CD4-positive, alpha-beta T cell treated with Interleukin-12 subunit alpha and Interleukin-12 subunit beta, for 1 hour (primary cell): ENCODE results near the gene PIP5K1B.
"Not testable (repeated sequence)": the region's sequence is repeated elsewhere in the genome, so short reads cannot be mapped to it uniquely, and the experiment has no call there.

Experiments used
- DNase-seq: peaks from one replicate; pipeline ENCODE4 v3.0.0-alpha.2; 2020

Gene PIP5K1B, protein sequence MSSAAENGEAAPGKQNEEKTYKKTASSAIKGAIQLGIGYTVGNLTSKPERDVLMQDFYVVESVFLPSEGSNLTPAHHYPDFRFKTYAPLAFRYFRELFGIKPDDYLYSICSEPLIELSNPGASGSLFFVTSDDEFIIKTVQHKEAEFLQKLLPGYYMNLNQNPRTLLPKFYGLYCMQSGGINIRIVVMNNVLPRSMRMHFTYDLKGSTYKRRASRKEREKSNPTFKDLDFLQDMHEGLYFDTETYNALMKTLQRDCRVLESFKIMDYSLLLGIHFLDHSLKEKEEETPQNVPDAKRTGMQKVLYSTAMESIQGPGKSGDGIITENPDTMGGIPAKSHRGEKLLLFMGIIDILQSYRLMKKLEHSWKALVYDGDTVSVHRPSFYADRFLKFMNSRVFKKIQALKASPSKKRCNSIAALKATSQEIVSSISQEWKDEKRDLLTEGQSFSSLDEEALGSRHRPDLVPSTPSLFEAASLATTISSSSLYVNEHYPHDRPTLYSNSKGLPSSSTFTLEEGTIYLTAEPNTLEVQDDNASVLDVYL

DNA sequence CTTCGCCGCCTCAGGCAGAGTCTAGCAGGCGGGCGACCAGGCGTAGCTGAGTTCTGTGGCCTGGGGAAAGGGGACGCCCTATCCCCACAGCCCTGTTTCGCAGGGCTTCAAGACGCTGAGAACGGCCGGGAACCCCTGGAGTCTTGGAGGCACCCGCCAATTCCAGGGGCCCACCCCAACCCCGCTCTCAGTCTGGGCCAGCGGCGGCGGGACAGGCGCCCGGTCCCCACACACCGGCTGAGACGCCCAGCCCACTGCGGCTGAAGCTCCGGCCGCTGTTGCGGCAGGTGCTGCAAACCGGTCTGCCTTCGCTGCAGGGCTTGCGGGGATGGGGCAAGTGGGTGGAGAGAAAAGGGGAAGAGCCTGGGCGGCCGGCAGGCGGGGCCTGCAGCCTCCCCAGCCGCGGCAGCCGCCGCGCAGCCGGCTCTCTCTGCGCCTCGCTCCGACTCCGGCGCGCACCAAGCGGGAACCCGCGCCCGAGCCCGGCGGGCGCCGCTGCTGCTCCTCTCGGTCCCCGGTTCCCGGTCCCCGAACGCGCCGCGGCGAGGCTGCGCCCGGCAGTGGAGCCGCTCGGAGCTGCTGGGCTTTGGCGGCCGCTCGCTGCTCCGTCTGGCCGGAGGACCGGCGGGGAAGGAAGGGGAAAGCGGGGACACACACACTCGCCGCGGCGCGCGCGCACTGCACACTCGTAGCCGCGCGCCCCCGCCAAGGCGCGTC lies at the start of gene PIP5K1B:
Gene PIP5K1B, plus strand, starts transcription at position 427 of the 717 bp plus-strand sequence. CDS start 117,375 bp downstream, outside the sequence.
- peak; percentile 16 for DNase-seq

DNA sequence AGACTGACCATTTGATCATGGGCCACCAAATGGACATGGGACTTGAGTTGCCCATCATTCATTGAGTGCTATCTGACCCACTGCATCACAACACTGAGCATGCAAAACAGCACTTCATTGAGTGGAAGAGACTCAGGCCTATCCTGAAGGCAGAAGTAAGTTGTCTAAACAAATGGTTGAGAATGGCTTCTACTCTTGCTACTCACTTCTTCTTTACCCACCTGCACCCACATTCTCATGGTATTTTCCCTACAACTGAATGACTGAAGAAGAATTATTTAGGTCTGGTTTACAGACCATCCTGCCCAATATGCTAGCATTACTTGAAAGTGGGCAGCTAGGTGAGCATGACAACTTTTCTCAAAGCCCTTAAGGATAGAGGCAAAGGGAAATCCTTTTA lies 41.0 kb upstream of the PIP5K1B start:
- no peak for DNase-seq

DNA sequence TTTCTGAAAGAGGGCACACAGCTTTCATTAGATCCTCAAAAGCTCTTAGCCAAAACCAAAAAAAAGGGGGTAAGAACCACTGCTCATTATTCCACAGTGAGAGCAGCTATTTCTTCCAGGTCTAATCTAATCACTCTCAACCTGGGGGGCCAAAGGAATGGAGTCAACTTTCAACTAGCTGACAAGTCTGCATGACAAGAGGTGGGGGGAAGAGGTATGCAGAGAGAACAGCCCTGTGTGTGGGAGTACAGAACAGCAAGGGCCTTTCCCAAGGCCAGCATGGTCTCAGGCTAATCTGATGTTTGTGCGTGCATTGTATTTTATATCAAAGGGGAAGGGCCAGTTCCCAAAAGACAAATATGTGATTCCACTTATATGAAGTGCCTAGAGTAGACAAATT lies 36.9 kb upstream of the PIP5K1B start:
- no peak for DNase-seq

DNA sequence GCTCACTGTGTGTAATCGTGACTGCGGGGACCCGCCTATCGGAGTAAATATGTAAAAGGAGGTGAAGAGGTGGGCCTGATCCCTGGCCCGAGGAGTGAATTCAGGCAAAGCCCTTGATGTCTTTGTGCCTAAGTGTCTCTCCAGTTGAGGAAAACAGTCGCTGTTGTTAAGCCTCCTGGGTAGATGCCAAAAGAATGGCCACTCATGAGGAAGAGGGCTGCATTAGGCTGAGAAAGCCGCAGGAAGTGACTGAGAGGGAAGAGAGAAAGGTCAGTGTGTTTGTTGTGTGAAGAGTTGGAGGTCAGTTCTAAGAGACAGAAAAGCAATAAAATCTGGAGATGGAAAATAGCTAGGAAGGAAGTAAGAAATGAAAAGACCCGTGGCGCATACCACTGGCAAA lies 35.8 kb upstream of the PIP5K1B start:
- no peak for DNase-seq

DNA sequence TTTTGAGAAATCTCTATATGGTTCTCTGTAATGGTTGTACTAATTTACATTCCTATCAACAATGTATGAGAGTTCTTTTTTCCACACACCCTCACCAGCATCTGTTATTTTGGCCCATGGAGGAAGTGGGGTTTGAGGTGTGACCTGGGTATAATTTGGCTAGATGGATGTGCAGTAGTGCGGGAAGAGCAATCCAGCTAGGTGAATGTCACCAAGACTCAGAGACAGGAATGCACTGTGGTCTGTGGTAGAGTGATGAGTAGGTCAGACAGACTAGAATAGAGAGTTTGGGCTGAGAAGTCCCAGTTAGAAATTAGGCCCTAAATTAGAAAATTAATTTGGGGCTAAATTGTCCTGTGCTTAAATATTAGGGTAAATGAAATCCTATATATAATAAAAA lies 32.8 kb upstream of the PIP5K1B start:
- DNase-seq = no peak

DNA sequence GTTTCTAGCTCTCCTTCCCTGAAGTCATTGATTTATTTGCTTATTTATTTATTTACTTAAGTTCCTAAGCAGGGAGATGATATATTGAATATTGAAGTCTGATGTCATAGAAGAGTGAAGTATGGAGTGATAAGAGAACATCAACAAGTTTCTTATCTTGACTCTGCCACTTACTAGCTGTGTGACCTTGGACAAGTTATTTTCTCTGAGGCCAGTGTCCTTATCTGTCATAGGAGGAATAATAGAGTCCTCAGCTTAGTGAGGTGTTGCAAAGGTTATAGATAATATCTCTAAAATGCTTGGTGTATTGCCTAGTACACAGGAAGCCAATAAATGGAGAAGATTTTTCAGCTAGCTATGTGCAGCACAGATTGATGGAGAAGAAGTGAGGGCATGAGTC lies 32.4 kb upstream of the PIP5K1B start:
- no peak for DNase-seq

DNA sequence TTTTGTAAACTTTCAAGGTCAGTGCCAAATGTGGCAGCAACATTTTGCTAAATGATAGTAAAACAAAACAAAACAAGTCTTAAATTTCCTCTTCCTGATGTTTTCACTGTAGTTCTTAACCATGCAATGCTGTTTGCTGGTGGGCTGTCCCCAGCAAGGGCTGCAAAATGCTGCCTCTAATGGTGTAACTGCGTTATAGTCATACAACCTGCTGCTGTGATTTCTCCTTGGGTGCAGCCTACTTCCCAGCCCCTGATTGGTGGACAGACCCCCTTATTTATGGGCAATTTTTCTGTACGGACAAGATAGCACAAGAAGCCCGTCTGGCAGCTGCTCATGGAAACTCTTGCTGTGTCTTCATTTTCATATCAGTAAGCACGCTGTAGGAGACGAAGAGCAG lies 26.6 kb upstream of the PIP5K1B start:
- DNase-seq = no peak

DNA sequence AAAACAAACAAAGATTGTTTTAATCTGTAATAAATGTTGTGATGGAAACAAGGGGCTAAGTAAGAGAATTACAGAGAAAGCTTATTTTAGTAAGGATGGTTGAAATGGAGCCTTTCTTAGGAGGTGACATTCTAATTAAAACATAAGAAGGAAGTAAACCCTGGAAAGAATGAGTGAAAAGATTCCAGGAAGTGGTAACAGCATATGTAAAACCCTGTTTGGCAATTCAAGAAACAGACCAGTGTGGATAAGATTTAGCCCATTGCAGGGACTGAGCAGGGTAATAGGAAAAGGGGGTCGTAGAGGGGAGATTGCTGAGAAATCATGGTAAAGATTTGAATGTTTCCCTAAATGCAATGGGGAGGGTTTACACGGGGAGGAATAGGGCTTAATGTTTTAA lies 21.6 kb upstream of the PIP5K1B start:
- no peak for DNase-seq

DNA sequence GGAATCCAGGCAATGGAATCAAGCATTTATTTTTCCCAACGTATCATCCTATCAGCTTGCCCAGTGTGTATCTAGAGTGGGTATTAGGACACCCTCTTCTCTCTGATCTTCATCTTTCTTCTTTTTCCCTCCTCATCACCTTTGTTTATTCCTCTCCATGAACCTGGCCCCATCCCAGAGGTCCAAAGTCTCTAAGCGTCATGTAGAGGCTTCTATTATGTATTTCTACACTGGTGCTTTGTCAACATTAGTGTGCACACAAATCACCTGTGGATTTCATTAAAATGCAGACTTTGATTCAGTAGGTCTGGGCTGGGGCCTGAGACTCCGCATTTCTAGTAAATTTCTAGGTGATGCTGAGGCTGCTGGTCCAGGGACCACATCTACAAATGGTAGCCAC lies 19.8 kb upstream of the PIP5K1B start:
- DNase-seq = no peak

DNA sequence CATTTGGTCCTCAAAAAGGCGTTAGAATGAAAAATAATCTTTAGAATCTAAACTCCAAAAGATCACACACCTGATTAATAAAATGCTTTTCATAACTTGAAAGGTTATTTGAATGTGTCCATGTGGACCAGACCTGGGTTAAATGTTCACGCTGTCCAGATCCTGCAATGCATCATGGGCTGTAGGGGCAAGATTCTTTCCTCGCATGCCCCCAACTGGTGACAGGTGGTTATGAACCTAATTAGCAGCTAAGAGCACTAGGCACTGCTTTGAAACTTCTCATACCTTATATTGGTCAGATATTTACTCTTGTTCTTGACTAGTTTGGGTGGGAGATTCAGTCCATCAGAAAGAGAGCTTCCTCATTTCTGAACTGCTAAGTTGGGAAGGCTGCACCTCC lies 19.3 kb upstream of the PIP5K1B start:
- DNase-seq = no peak

DNA sequence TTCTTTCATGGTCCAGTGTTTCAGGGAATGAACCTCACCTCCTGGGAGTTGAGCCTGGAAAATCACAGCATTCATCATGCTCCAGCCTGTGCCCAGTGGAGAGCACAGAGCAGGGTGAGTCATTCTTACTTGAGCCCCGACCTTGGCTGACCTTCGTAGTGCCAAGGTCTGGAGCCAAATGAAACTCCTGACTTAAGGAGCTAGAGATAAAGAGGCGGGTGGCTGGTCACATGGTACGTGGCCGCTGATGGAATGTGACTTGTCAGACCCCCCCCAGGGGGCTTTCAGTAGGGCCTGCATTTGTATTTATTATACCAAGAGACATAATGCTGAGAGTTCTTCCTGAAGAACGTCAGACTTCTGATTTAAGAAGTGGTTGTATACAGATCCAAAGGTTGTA lies 15.0 kb upstream of the PIP5K1B start:
- no peak for DNase-seq

DNA sequence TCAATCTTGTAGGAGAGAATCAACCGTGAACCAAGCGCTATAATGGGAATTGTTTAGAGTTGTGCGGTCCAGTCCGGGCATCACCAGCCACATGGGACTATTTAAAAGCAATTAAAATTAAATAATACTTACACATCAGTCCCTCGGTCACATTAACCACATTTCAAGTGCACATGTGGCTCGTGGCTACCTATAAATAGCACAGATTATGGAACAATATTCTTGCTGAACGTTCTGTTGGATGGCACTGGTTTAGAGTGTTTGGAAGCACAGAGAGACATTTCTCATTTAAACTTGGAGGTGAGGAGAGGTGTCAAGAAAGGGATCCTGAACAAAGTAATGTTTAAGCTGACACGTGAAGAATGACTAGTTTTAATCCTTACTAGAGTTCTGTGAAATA lies 12.5 kb upstream of the PIP5K1B start:
- no peak for DNase-seq

DNA sequence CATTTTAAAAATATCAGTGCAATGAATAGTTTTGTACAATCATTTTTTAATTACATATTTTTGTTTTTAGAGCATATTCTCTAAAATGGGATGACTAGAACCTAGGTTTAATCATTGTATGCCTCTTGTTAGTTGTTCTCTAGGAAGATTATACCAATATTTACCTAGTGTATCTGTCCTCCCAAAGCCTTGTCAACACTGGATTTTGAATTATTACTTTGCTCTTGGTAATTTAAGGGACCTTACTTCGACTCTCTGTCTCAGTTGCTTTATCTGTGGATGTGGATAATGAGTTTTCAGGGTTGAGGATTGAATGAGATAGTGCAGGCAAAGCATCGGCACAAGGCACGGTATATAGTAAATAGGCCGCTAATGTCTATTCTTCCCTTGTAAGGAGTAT lies 10.9 kb upstream of the PIP5K1B start:
- no peak for DNase-seq

DNA sequence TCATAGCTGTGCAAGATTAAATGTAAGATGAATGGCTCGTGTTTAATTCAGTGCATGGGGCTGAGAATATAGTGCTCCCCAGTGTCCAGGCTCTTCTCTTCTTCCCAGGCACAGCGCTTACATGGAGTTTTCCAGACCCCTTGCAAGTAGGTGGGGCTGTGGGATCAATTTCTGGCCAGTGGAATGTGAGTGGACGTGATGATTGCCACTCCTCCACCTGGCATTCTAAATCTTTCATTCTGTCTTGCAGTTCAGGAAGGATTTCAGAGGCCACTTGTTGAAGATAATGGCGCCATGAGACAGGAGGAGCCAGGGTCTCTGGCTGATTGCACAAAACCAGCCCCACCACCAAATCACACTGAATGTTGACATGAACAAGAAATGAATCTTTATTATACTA lies 7.2 kb upstream of the PIP5K1B start:
- DNase-seq = no peak

DNA sequence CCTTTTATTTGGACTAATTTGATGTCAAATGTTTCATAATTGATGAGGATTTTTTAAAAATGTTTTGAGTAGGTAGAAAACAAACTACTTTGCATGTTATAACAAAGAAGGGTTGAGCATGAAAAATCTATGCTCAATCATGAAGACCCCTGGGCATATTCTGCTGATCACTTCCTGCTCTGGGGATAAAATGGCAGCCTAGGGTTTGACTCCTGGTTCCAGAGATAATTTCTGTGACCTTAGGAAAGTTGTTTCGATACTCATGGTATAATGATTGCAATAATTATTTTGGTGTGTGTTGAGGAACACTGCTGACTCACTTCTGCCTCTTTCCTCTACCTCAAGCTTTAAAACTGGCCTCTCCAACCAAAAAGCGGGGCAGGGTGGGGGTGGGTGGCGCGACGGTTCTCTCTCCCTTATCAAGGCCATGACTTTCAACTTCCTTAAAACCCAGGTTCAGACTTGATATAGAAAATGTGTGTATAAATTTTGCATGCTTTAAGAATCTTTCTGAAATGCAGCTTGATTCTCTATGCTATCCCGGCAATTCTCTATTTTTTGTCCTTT lies 6.0 kb upstream of the PIP5K1B start:
- no peak for DNase-seq

DNA sequence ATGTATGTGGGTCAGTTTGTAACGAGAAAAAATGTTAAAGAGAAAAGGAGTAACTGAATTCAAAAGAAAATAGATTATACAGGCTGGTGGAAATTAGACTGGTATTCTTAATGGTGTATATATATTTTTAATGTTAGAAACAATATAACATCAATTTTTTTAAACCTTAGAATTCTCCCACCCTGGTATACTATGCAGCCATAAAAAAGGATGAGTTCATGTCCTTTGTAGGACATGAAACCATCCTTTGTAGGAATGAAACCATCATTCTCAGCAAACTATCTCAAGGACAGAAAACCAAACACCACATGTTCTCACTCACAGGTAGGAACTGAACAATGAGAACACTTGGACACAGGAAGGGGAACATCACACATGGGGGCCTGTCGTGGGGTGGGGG lies 5.4 kb upstream of the PIP5K1B start:
- not testable (repeated sequence) for DNase-seq

DNA sequence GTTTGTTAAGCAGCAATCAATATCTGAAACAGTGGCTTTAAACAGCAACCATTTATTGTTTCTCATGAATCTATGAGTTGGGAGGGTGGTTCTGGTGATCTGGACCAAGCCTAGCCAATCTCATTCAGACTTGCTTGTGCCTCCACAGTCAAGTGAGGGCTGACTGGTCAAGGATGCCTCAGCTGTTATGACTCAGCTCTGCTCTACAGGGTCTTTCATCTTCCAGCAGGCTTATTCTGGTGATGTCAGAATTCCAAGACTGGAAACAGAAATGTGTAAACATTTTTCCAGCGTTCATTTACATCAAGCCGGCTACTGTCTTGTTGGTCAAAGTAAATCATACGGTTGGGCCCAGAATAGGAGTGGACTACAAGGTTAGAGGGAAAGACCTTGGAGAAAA lies 2.5 kb upstream of the PIP5K1B start:
- no peak for DNase-seq

DNA sequence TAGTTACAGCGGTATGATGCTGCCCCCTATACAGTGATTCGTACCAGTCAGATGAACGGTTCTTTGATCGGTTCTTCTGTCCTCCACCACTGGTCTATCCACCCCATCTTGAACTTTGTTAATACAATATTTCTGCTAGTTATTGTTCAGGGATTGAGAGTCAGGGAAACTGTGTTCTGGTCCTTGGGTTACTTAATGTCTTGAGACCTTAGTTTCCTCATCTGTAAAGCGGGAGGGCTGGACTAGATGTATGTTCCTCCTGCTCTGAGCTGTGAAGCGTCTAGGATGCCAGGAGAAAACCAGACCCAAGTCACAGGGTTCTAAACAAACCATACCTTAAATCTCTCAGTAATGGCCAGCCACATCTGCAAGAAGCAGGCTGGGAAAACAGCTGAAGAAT lies 1.4 kb upstream of the PIP5K1B start:
- no peak for DNase-seq

DNA sequence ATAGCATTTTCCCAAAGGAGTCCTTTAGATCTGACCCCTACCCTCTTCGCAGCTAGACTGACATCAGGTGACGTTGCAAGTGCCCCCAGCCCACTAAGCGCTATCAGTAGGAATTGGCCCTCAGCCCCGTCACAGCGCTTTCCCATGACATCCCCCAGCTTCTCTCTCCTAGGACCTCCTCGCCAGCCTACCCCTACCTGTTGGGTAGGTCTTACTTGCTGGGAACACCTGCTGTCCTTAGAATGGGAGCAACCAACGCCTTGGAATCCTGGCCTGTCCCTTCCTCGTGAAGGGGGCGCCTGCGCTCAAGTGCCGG lies 584 bp upstream of the PIP5K1B start:
- DNase-seq = no peak

DNA sequence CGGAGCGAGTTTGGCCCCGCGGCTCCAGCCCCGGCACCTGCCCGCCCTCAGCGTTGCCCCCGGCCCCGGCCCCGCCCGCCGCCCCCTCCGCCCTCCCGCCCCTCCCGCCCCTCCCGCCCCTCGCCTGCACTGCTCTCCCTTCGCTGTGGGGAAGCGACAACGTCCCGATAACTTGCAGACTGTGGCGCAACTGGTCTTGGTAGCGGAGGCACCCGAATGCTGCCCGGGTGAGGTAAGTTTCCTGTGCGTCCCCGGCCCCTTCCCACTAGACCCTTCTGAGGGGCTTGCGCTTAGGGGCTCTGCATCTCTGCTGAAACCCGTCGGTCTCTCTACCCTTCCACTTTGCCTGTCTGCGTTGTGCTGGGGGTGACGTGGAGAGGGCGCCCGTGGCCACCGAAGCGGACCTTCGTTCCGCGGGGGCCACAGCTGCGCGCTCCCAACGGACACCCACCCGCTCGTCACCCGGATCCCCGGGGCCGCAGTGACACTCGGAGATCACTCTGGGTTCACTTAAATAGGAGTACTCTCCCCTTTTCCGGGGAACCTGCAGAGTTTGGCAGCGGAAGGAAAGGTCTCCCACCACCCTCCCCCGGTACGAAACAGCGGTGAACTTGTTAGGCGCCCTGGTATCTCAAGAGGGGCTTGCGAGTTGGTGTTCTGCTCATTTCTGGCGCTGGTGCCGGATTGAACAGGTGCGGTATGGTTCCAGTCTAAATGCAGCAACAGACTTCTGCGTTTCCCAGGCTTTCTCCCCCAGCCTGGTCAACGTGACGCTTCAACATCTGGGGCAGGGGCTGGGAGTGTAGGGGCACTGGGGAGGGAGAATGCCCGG lies 707 bp downstream of the PIP5K1B start:
- DNase-seq = no peak

DNA sequence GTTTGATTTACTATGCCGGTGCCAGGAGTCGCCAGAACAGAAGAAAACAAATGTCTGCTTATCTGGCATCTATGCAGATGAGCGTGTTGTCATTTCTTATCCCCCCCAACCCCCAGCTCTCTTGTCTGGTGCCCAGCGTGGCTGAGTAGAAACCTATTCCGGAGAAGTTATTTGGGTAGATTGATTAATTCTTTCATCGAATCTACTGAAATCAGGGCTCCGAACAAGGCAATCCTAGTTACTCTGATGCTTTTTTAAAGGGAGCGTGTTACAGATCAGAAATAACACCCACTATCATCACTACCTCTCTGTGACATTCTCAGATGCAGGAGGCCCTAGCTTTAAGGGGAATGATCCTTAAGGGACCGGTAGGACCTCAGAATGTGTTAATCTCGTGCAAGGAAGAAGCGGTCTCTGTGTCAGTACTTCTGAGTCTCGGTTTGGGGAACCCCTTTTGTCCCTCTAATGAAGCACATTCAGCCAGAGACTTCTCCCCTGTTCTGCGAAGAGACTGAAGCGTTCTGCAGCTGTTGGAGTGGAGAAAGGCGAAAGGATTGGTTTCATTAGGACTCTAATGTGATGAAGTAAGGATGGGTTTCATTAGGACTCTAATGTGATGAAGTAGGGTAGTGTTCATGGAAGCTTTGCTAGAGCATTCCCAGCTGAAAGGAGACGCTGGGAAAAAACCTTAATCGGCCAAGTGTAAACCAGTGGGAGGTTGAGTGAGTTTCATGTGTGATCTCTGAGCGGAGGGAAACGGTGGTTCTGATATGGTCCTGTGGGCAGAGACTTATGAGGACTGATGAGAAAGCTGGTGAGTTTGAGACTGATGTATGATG lies 1.5 kb downstream of the PIP5K1B start:
- no peak for DNase-seq

DNA sequence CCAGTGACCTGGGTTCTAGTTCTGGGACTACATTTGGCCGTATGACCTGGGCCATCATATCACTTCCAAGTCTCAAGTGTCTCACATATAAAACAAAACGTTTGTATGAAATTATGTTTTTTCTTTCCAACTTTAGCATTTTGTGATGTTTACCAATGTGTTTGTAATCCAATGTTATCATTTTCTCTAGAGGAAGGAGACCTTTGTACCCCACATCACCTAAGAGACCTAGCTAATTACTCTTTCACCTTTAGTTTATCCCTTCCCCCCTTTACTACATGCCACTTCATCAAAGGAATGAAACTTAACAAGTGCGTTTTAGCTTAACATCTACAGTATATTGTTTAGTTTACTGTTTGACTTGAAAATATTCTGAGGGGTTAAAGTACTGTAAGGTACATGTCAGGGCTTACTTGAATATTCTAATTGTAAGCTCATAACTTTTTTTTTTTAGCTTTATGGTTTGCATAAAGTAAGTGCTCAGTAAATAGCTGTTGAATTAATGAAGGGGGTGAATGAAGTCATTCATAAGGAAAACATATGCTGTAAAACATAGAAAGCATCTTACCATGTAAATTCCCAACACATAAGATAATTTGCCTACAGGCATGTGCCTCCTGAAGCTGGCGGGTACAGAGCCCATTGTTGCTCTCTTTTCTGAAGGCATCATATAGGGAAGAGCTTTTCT lies 2.9 kb downstream of the PIP5K1B start:
- DNase-seq = no peak
